ENCODE results near the gene ATP6V0A1. TPM values are rescaled to one million over a fixed set of nuclear protein-coding genes. Genes with fewer than 3 reads are reported as not detected.
"Not testable (repeated sequence)": the region's sequence is repeated elsewhere in the genome, so short reads cannot be mapped to it uniquely, and the experiment has no call there.

Gene ATP6V0A1
- total and polyA plus RNA-seq, 2 donors (not counting 3 experiments of a cell fraction or from before 2014, with no cell fraction given): 37.3 to 49.2 TPM

DNA sequence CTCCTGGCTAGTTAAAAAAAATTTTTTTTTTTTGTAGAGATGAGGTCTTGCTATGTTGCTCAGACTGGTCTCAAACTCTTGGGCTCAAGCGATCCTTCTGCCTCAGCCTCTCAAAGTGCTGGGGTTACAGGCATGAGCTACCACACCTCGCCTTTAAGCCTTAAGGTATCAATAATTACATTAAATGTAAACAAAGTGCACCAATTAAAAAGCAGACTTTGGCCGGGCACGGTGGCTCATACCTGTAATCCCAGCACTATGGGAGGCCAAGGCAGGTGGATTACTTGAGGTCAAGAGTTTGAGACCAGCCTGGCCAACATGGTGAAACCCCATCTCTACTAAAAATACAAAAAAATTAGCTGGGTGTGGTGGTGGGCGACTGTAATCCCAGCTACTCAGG is 7.4 kb upstream of the ATP6V0A1 start:
- POLR2A ChIA-PET; BruUV-seq (replicated peaks); DNase-seq (ENCODE audit: low read depth, low spot score); H3K79me2 ChIP-seq (ENCODE audit: control insufficient read depth, insufficient read depth, low read length); H3K36me3 ChIP-seq (ENCODE audit: control insufficient read depth in 2 of 2, extremely low read depth in 1 of 2, insufficient read depth in 2 of 2, low read length in 2 of 2); H3K9me1 ChIP-seq (replicated peaks; ENCODE audit: control insufficient read depth, extremely low read depth, insufficient read depth, low read length); H3K27ac ChIP-seq (ENCODE audit: insufficient read depth, low read depth, low read length); H3K9ac ChIP-seq (replicated peaks; ENCODE audit: extremely low read depth, insufficient read depth, low read length); H3K4me1 ChIP-seq (ENCODE audit: control insufficient read depth, extremely low read depth, insufficient read depth, low read length); dilution Hi-C loops (cut with MboI; ENCODE audit: extremely low pct_ligation_motif_present, low sequenced_read_pairs); H3K27me3 ChIP-seq (ENCODE audit: control insufficient read depth in 2 of 2, insufficient read depth in 2 of 2, low read length in 2 of 2); H2AFZ ChIP-seq (ENCODE audit: low read depth, low read length); H3K4me3 ChIP-seq (replicated peaks in 1 of 3; ENCODE audit: insufficient read depth in 1 of 3, low read depth in 1 of 3, low read length in 3 of 3); intact Hi-C loops (cut with micrococcal nuclease); H3K4me2 ChIP-seq (ENCODE audit: insufficient read depth, low read length); H3K9me3 ChIP-seq (replicated peaks; ENCODE audit: control insufficient read depth, insufficient read depth, low read length); H4K20me1 ChIP-seq (replicated peaks; ENCODE audit: control insufficient read depth, extremely low read depth, insufficient read depth, low read length); FAIRE-seq: not testable (repeated sequence)
- CTCF ChIA-PET: interaction anchor here (1.2 kb wide), 2 partner anchors 9 to 66 kb away, joined by 3 read pairs; no protein-coding TSS in a partner anchor

GRCh38 chr17:42453439-42453838 is 5.2 kb upstream of the ATP6V0A1 start:
- Histone ChIP-seq H3K27me3 (ENCODE audit: control insufficient read depth in 2 of 2, insufficient read depth in 2 of 2, low read length in 2 of 2) (no peaks in the 10 kb centered on the region), H4K20me1 (replicated peaks; ENCODE audit: control insufficient read depth, extremely low read depth, insufficient read depth, low read length) (no peaks in the 10 kb centered on the region), H2AFZ (ENCODE audit: low read depth, low read length) (no peak overlapping the region), H3K9me3 (replicated peaks; ENCODE audit: control insufficient read depth, insufficient read depth, low read length) (no peaks in the 10 kb centered on the region), H3K79me2 (ENCODE audit: control insufficient read depth, insufficient read depth, low read length) (no peaks in the 10 kb centered on the region), H3K4me3 (replicated peaks in 1 of 3; ENCODE audit: insufficient read depth in 1 of 3, low read depth in 1 of 3, low read length in 3 of 3) (no peak overlapping the region), H3K4me1 (ENCODE audit: control insufficient read depth, extremely low read depth, insufficient read depth, low read length) (peaks cover 19% of the 10 kb centered on the region), H3K27ac (ENCODE audit: insufficient read depth, low read depth, low read length) (no peak overlapping the region), H3K36me3 (ENCODE audit: control insufficient read depth in 2 of 2, extremely low read depth in 1 of 2, insufficient read depth in 2 of 2, low read length in 2 of 2) (no peaks in the 10 kb centered on the region), H3K9ac (replicated peaks; ENCODE audit: extremely low read depth, insufficient read depth, low read length) (no peak overlapping the region), H3K4me2 (ENCODE audit: insufficient read depth, low read length) (no peak overlapping the region), H3K9me1 (replicated peaks; ENCODE audit: control insufficient read depth, extremely low read depth, insufficient read depth, low read length) (no peaks in the 10 kb centered on the region)
- no TSS peak for BruUV-seq (replicated peaks)
- POLR2A ChIA-PET: no interaction called here
- intact Hi-C loops (cut with micrococcal nuclease): no loop called here
- TF ChIP-seq FOS (IDR thresholded peaks at IDR 0.05; ENCODE audit: borderline replicate concordance, insufficient read depth, low read length) (no peak), POLR2AphosphoS5 (IDR thresholded peaks at IDR 0.05; ENCODE audit: insufficient read depth, low read depth, low read length) (no peak), MYC (IDR thresholded peaks at IDR 0.05; ENCODE audit: low read depth, low read length) (no peak), POLR2A (IDR thresholded peaks at IDR 0.05; ENCODE audit: low read depth, low read length) (no peak), EZH2 (IDR thresholded peaks at IDR 0.05; ENCODE audit: borderline replicate concordance, low read depth, low read length, severe bottlenecking) (no peak), GATA2 (IDR thresholded peaks at IDR 0.05; ENCODE audit: insufficient read depth, insufficient read length, low read depth, low read length) (no peak)
- no peak for DNase-seq (ENCODE audit: low read depth, low spot score)
- no peak for FAIRE-seq
- CTCF ChIA-PET: no interaction called here
- dilution Hi-C loops (cut with MboI; ENCODE audit: extremely low pct_ligation_motif_present, low sequenced_read_pairs): no loop called here

DNA sequence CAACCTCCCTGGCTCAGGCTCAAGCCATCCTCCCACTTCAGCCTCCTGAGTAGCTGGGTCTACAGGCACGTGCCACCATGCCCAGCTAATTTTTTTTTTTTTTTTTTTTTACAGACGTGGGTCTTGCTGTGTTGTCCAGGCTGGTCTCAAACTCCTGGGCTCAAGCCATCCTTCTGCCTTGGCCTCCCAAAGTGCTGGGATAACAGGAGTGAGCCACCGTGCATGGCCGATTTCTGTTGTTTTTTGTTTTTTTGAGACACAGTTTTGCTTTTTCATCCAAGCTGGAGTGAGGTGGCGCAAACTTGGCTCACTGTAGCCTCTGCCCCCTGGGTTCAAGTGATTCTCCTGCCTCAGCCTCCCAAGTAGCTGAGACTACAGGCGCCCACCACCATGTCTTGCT is 3.7 kb upstream of the ATP6V0A1 start:
- H3K4me2 ChIP-seq (ENCODE audit: insufficient read depth, low read length); H3K4me3 ChIP-seq (replicated peaks in 1 of 3; ENCODE audit: insufficient read depth in 1 of 3, low read depth in 1 of 3, low read length in 3 of 3); H3K27ac ChIP-seq (ENCODE audit: insufficient read depth, low read depth, low read length); H3K27me3 ChIP-seq (ENCODE audit: control insufficient read depth in 2 of 2, insufficient read depth in 2 of 2, low read length in 2 of 2); H3K36me3 ChIP-seq (ENCODE audit: control insufficient read depth in 2 of 2, extremely low read depth in 1 of 2, insufficient read depth in 2 of 2, low read length in 2 of 2); BruUV-seq (replicated peaks); H2AFZ ChIP-seq (ENCODE audit: low read depth, low read length); H3K9ac ChIP-seq (replicated peaks; ENCODE audit: extremely low read depth, insufficient read depth, low read length); H3K79me2 ChIP-seq (ENCODE audit: control insufficient read depth, insufficient read depth, low read length); DNase-seq (ENCODE audit: low read depth, low spot score); H3K9me1 ChIP-seq (replicated peaks; ENCODE audit: control insufficient read depth, extremely low read depth, insufficient read depth, low read length); FAIRE-seq; dilution Hi-C loops (cut with MboI; ENCODE audit: extremely low pct_ligation_motif_present, low sequenced_read_pairs); H3K9me3 ChIP-seq (replicated peaks; ENCODE audit: control insufficient read depth, insufficient read depth, low read length); H4K20me1 ChIP-seq (replicated peaks; ENCODE audit: control insufficient read depth, extremely low read depth, insufficient read depth, low read length): not testable (repeated sequence)
- intact Hi-C loops (cut with micrococcal nuclease): loop anchor here (5.0 kb wide), 1 partner anchor 48 kb away; no protein-coding TSS in a partner anchor
- ChIA-PET CTCF (interaction anchor here (0.7 kb wide), 1 partner anchor 38 kb away, joined by 3 read pairs; no protein-coding TSS in a partner anchor), POLR2A (interaction anchor here (0.7 kb wide), 1 partner anchor 129 kb away, joined by 4 read pairs; no protein-coding TSS in a partner anchor)
- H3K4me1 ChIP-seq (ENCODE audit: control insufficient read depth, extremely low read depth, insufficient read depth, low read length): peaks cover 31% of the 10 kb centered on the region

All from endothelial cell of umbilical vein (primary cell).